Left renal pelvis (tissue), 4 donors: ENCODE data around the gene SCRT2. TPM values are rescaled to one million over a fixed set of nuclear protein-coding genes. Genes with fewer than 3 reads are reported as not detected.
"Not testable (repeated sequence)": the region's sequence is repeated elsewhere in the genome, so short reads cannot be mapped to it uniquely, and the experiment has no call there.

Experiments
- DNase-seq, 4 donors: peaks; one replicate each; pipeline ENCODE4 v3.0.0-alpha.2; 2013; ENCODE audit warnings: low read depth in 4 of 4, low spot score in 3 of 4
- polyA plus RNA-seq, 4 donors: library from polyadenylated mRNA; unstranded; fragments of 120-200 nt; gene quantifications; one replicate each; pipeline ENCODE4 v1.2.1, GENCODE V29; 2013; ENCODE audit not compliant: insufficient read length in 4 of 4

Gene SCRT2
- polyA plus RNA-seq, 4 donors = 0.06 TPM; not detected in 3

DNA sequence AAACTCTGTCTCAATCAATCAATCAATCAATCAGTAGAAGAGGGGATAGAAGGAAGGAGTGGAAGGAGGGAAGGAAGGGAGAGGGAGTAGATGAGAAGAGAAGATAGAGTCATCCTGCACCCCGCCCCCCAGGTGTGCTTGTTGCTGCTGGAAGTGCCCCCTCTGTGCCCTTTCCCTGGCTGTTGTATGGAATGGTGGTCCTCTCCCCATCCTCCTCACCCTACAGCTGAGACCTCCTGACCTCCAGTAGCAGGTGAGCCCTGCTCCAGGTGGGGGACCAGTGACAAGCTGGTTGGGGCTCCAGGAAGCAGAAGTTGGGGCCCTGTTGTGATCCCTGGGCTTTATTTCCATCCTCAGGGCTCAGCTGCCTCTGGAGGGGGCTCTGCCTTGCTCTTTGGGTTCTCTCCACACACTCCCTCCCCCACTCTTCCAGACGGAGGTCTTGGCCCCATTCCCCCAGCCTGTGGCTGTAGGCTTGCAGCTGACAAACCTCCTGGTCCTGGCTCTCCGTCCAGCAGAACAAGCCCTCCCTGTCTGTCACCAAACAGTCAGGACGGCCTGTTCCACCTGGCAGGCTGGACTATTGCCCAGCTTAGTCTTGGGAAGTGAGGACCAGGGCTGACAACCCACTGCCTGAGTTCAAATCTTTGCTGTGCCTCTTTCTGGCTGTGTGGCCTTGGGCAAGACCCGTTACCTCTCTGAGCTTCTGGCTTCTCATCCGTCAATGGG is 26.0 kb upstream of the SCRT2 start:
- no peak for DNase-seq

DNA sequence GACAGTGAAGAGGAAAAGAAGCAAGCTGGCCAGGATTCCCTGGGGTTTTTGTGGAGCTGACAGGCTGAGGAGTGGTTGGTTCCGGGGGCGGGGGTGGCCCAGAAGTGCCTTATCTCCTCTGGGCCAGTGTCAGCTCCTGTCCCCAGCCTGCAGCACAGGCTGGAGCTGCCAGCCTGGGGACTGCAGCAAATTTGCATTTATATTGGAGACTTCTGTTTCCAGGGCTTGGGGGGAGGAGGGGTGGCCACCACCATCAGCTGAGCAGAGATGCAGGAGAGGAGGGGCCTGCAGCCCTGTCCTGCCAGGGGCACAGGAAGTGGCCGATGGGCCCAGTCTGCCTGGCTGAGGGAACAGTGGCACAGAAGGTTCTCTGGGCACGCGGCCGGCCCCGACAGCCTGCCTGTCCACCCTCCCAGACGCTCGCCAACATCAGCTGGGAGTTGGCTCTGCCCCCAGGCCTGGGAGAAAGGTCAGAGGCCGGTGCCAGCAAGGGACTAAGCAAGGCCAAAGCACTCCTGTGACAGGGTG is 24.3 kb upstream of the SCRT2 start:
- no peak for DNase-seq

DNA sequence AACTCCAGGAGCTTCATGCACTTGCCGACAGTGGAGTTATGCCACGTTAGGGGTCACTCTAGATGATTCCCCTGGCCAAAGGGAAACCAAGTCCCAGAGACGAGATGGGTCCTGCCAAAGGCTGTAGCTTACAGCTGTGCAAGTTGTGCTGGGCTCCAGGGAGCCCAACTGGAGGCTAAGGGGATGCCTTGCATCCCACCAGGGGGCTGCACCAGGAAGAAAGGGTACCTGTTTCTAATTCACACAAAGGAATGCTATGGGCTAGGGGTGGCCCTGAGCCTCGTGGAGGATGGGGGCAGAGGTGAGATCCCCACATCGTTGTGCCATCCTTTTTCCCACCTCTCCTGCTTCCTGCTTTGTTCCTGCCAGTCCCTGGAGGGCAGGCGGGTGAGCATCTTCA is 23.7 kb upstream of the SCRT2 start:
- no peak for DNase-seq

DNA sequence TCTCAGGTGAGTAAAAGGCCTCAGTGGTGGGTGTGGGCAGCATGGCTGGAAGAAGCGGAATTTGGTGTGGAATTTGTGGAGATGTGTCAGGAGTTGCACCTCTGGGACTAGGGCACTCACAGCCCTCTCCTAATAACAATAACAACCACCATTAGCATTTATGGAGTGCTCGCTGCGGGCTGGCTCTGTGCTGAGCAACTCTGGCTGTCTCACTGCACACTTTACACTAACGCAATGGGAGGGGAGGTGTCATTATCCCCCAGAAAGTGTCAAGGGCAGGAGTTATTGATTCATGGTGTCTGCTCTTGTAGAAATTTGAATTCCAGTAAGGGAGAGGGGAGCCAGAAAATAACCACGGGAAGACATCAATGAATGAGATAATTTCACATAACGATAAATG is 22.7 kb upstream of the SCRT2 start:
- no peak for DNase-seq

DNA sequence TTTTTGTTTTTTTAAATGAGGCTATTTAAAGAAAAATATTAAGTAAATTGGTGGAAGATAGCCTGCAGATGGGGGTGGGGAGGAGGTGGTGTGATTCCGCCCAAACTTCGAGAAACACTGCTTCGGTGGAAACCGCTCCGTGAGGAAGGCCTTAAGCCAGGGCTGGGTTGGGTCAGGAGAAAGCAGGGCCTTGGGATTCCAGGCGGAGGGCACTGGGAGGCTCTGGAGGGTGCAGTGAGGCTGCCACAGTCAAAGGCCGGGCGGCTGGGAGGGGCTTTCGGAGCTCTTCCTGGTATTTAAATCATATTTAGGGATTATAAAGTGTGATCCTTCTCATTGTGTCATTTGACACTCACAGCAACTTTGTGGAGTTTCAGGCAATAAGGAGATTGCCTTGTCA is 22.2 kb upstream of the SCRT2 start:
- DNase-seq = no peak

DNA sequence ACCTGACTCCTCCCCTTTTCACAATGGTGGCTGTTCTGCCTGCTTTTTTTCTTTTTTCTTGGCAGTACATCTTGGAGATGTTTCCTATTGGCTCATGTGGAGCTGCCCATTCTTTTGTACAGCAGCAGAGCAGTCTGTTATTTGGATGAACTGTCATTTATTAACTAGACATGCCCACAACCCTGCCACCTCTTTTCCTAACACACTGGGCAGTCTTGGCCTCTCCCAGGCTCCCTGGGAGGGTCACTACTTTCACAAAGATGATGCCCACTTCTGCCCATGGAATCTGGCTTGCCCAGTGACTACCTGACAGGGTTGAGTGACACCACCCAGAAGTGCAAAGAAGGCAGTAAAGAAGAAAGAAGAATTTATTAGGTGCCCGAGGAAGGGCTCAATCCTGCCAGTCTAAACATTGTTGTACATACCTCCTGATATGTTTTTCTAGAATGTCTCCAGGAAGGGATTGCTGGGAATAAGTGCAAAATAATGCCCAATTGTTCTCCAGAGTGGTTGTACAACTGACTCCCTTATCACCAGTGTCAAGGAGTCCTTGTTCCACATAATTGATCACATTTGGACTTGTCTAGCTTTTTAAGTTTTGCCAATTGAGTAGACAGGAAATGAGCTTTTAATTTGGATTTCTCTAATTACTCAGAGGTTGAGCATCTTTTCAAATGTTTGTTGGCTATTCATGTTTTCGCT is 19.7 kb upstream of the SCRT2 start:
- no peak for DNase-seq

DNA sequence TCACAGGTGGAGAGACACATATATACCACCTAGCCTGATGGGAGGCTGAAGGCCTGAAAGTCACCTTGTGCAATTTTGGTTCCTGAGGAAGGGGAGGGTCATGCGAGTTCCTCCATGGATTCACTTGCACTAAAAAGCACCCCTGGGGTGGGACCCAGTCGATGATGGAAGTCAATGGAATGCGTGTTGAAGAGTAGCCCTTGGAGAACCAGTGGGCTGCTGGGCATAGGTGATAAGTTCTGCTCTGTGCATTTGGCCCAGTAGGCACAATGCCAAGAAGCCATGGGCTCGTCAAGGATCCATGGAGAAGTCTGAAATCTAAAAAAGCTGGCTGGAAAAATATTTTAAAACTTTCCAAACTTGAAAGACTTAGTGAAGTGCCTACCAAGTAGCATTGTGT is 18.9 kb upstream of the SCRT2 start:
- no peak for DNase-seq

DNA sequence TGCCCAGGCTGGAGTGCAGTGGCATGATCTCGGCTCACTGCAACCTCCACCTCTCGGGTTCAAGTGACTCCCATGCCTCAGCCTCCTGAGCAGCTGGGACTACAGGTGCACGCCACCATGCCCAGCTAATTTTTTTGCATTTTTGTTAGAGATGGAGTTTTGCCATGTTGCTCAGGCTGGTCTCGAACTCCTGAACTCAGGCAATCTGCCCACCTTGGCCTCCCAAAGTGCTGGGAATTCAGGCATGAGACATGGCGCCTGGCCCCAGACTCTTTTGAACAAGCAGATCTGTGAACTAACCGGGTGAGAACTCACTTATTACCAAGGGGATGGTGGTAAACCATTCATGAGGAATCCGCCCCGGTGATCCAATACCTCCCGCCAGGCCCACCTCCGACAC is 18.2 kb upstream of the SCRT2 start:
- not testable (repeated sequence) for DNase-seq

DNA sequence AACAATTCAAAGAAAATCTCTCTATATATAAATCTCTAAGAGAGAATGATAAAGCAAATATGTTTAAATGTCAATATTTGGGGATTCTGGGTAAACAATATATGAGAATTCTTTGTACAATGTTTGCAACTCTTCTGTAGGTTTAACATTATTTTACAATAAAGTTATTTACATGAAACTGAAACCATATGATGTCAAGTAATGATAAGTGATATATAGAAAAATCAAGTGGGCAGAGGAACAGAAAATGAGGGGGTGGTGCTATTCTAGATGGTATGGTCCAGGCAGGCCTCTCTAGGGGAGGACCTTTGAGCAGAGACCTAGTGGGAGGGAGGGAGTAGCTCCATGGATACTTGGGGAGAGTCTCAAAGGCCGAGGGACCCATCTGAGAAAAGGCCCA is 16.4 kb upstream of the SCRT2 start:
- DNase-seq = no peak

DNA sequence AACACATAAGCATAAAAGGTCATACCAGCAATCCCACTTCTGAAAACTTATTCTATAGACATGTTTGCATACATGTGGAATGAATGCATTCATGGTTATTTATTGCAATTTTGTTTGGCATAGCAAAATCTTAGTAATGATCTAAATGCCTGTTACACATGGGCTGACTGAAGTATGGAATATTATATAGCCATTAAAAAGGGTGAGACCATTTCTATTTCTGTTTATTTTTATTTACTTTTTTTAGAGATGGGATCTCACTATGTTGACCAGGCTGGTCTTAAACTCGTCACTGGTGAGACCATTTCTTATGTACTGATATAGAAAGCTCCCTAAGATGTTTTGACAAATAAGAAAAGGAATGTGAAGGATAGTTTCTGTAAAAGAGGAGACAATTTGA is 14.3 kb upstream of the SCRT2 start:
- DNase-seq = no peak

DNA sequence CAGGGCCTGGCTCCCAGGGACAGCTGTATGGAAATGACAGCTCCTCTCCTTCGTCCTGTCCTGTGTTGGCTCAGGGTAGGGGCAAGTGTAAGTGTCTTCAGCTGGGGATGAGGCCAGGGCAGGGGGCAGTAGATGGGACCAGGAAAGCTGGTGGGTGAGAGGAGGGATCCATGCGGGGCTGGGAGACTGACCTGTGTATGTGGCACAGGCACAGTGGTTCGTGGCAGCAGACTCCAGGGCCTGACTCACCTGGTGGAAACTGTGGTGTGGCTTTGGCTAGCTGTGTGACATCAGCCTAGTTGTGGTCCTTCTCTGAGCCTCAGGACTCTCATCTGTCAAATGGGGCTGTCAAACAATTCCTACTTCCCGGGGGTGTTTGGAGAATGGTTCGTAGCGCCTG is 13.7 kb upstream of the SCRT2 start:
- no peak for DNase-seq

DNA sequence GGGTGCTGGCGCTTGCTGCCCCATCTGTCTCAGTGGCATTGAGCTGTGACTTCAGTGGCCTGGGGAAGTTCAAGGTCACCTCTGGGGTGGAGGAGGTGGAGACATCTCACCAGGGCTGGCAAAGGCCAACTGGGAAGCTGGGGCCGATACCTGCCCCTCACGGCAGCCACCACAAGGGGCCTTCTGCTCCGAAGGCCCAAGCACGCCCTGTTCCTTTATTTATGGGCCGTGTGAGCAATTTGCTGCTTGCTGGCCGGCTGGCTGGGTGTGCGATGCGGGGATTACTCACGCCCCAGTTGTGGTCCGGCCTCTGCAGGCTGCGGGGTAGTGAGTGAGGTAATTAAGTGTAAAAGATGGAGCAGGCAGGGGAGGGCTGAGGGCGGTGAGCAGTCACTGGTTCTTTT is 13.2 kb upstream of the SCRT2 start:
- no peak for DNase-seq

DNA sequence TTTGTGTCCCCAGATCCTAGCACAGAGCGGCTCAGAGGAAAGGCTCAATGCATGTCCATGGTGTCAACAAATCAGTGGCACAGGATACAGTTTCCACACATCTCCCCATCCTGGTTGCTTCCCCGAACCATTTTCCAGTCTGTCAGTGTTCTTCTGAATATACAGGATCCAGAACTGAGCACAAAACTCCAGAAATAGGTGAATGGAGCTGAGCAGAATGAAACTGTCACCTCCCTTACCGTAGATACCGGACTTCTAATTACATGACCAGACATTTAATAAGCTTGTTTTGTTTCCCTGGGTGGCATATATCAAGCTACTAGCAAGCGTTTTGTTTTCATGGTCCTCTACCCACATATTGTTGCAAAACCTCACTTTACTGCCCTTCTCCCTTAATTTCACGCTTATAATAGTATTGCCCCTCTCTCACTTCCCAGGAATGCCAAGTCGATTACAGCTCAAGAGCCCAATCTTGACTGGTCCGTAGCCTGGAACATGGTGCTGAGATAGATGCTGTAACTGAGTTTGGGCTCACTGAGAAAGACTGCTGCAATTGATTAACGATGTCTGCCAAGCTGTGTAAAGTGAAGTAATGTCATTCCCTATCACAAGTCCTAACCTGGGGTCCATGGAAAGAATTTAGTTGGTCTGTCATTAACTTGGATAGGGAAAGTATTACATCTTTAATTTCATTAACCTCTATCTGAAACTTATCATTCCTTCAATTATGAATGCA is 12.0 kb upstream of the SCRT2 start:
- DNase-seq = no peak

DNA sequence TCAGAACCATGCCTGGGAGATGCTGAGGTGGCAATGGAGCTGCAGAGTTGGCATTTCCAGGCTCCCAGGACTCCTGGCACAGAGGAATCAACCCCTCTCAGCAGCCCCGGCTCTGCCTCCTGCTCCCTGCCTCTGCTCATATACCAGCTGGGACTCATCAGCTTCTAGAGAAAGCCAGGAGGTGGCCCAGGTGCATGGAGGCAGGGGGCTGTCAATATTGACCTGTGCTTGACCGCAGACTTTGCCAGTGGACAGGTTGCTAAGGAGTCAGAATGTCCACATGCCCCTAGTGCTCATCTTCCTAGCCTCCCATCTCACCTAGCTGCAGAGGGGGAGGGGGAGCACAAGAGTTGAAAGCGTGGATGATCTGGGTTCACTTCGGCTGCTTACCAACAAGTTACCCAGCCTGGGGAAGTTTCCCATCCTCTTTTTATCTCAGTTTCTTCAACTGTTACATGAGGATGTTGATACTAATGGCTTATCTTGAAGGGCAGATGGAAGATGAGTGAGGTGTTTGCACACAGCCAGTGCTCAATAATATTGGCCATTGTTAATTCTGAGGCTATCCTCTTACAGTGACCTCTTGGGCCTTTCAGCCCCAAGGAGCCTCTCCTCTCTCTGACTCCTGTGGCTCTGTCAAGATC is 9.2 kb upstream of the SCRT2 start:
- DNase-seq = no peak

DNA sequence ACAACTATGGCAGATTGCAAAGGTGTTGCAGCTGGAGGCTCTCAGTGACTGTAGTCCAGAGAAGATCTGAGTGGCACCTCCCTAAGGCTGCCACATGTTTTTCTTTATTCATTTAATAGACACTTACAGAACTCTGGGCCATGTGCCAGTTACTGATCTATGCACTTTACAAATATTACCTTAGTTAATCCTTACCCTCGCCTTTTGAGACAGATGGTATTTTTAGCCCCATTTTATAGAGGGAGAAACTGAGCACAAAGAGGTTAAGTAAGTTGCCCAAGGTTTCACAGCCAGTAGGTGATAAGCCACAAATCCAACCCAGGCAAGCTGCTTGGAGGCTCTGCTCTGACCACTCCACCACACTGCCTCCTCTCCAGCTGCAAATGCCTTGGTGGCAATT is 6.5 kb upstream of the SCRT2 start:
- DNase-seq = no peak

DNA sequence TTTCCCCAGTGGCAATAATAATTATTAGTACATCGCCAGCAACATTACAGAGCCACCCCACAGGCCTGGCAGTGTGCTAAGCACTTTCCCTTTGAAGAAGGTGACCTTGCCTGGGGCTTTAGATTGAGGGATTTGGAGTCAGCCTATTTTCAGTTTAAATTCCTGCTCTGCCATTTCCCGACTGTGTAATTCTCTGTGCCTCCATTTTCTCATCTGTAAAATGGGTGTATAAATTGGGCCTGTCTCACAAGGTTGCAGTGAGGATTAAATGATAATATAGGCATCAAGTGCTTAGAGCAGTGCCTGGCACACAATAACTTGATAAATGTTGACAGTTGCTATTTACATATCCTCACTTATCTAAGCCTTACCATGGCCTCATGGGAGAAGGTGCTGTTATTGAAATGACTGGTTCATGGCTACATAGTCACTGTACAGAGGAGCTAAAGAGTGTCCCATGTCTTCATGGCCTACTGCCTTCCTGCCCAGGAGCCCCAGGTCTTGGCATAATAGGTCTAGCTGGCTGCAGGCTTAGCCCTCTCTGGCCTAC is 5.1 kb upstream of the SCRT2 start:
- no peak for DNase-seq

DNA sequence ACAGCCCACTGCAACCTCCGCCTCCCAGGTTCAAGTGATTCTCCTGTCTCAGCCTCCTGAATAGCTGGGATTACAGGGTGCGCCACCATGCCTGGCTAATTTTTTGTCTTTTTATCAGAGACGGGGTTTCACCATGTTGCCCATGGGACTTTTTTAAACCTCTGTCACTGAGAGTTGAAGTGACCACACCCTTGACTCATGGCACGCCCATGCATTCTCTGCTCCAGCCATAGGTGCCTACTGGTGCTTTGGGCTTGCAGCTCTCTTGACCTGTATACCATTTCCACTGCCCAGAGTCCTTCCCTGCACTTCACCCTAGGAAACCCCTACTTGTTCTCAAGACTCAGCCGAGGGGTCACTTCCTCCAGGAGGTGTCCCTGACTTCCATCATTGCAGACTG is 2.4 kb upstream of the SCRT2 start:
- DNase-seq = no peak

DNA sequence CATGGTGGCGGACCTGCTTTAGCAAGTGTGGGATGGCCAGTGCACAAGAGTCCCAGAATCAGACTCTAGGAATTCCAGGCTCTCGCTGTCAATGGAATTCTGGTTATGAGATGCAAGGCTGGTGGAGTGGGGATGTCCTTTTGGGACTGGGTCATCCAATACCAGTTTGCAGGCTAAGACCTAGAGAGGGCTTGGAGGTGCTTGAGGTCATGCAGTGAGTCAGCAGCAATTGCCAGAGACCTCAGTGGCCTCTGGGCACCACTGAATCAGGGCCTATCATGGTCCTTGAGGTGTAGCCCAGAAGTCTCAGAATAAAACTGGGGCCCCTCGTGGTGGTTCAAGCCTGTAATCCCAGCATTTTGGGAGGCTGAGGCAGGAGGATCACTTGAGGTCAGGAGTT is 1.4 kb upstream of the SCRT2 start:
- DNase-seq = no peak

DNA sequence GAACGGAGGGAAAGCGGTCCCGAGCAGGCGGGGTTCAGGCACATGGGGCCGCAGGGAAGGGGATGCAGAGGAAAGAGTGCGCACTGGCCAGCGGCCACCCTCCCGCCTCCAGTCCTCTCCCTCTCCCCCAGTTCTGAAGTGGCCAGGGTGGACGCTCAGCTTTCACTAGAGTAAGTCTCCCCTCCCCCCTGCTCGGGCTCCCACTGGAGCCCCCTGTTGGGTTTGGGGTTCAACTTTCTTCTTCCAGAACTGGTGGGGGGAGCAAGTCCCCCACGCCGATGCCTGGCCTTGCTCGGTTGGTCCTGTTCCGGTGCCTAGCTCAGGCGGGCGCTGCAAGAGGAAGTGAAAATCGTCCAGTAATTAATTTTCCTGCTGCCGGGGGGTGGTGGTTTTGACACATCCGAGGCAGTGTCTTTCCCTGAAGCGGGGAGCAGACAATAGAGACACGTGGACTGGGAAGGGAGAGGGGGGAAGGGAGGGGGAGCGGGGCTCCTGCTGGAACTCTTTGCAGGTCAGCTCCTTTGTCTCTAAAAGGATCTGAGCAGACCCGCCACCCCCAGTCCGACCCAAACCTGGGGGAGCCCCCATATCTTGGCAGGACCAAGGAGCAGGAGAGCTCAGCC is 824 bp upstream of the SCRT2 start:
- DNase-seq = no peak

DNA sequence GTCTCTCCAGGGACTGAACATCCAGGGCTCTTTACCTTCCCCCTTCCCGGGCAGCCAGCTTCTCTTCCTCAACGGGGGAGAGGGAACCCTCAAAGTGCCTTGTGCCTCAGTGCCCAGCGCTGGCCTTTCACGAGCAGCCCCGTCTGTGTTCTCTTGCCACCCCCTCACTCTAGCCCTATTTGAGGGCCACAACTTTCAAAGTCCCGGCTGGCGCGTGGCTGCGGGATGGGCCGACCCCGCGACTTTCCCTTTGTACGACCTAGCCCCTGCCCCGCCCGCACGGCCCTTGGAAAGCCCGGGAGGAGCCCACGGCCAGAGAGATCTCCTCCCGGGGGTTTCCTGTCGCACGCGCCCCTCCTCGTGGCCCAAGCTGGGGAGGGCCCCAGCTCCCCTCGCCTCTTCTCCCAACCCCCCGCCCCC is 559 bp downstream of the SCRT2 start:
- DNase-seq = no peak
